T-helper 2 cell (primary cell): ENCODE measurements around the gene LXN.

Source experiments
- DNase-seq, 5 experiments: peaks; one replicate each; pipeline versions ENCODE4 v3.0.0 to v3.0.0-alpha.2; 2012 to 2022

The LXN gene

GRCh38 chr3:158668506-158668905 lies 3.9 kb downstream of the LXN start:
- no peak for DNase-seq

DNA sequence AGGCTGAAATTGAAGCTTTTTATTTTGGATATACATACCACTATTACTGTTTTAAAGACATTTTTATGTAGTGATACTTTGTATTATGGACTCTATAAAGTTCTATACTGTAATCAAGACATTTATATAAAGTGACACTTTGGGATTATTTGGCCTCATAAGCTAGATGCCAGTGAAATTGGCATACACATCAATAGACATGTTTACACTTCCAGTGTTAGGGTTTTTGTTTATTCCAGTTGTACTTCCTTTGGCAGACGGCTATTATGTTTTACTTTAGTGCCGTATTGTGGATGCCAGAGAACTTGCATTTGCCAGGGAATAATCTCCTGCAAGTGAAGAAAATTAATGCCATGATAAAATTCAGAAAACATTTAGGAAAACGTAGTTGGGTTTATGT lies 6.0 kb downstream of the LXN start:
- DNase-seq: no peak

- DNase-seq: no peak
These were observed 8.6 kb downstream of the LXN start for GRCh38 chr3:158663832-158664231.

GRCh38 chr3:158663246-158663645 lies 9.2 kb downstream of the LXN start:
- no peak for DNase-seq

DNA sequence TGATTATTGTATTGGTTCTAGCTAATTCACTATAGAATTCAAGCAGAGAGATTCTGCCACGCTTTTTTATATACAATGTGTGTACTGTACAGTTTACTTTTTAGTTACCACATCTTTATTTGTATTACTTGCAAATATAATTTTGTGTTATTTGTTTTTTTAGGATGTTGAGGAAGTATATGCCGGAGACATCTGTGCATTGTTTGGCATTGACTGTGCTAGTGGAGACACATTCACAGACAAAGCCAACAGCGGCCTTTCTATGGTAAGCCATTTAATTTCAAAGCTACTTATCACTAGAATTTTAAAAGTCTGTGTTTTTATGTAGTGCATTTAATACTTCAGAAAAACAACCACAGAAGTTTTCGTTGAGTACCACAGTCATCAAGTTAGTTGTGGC lies 11.7 kb downstream of the LXN start:
- DNase-seq: no peak

DNA sequence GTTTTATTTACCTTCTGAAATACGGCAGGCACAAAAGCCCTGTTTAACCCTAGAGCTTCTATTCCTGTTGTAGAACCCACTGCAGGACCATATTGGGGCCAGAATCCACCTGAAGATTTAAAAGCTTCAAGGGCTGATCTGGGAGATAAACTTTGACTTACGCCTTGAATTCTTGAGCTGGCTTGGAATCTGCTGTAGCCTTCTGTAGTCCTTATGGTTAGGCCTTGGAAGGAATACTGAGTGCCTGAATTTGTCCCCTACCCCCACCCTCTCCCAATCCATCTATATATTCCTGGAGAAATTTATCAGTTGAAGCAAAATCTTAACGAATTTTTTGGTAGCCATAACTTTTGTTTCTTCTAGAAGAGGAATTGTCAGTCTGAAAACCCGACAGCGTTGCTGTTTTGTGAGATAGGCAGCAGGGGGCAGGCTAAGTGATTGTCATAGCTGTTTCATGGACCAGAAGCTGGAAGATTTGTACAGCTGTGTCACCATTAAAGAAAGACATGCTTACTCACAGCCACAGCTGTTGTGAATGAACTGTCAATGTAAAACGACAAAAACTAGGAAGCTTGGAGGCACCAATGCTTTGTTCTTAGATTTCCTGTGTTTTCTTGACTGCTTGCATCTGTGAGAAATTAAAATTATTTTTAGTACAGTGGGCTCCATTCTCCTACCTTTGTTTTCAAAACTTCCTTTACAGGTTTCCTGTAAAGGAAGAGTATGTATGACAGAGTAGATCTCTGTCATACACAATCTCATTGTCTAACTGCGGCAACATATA lies 12.8 kb downstream of the LXN start:
- peak in 3 of 5 experiments; percentile 14 to 79 (median 22) for DNase-seq

DNA sequence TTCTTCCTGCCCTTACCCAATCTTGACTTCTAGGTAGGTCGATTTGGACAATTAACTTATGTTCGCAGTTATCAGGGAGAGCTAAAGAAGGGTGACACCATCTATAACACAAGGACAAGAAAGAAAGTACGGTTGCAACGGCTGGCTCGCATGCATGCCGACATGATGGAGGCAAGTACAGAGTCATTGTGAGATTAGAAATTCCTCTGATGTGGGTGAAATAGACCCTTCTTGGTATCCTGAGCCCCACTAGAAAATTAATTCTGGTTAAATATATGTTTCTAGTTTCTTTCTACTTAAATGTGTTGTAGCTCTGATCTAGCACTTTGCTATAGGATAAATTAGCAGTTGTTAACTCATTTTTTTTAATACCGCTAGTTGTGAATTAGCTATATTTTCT lies 13.6 kb downstream of the LXN start:
- DNase-seq: peak in 1 of 5 experiments; percentile 65

DNA sequence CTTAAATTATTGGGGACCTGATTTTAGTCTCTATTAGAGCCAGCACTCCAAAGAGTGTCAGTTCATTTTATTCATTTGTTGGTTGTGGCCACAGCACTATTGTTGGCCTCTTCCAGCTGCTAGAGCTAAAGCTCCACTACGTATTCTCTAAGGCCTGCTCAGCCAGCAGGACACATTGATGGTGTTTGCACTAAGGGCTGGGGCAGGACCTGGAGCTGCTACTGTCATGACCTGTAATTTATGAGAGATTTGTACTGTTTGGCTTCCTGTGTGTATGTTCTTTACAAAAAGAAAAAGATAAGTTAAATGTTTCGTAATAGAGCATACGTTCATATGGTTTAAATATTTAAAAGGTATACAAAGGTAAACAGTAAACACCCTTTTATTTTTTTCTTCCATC lies 20.0 kb downstream of the LXN start:
- no peak for DNase-seq

DNA sequence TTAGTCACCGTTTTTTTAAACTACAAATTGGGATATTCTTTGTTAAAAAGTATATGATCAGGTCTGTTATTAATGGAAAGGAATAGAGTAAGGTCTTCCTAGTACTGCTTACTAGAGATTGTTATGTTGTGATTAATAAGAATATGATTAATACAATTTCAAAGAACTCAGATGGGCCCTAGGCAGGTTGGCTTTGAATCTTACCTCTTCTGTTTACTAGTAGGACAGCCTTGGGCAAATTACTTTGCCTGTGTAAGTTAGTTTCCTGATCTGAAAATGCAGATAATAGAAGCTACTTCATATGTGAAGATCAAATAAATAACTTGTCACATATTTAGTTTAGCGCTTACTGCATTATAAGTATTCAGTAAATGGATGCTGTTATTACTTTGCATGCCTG lies 21.3 kb downstream of the LXN start:
- no peak for DNase-seq

DNA sequence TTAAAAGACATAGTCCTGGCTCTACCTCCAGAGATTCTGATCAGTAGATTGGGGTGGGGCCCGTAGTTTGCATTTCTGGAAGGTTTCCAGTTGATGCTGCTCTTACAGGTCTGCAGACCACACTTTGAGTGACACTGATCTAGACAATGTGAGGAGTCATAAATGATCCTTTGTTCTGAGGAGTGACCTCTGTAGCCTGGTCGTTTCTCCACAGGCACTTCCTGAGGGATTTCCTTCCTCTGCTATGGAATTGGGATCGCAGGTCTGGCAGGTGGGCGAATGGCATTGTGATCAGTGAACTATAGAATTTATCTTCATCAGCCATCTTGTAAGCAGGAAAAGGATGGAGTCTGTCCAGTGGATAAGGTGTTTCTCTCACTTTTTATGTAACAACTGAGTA lies 22.7 kb downstream of the LXN start:
- no peak for DNase-seq

DNA sequence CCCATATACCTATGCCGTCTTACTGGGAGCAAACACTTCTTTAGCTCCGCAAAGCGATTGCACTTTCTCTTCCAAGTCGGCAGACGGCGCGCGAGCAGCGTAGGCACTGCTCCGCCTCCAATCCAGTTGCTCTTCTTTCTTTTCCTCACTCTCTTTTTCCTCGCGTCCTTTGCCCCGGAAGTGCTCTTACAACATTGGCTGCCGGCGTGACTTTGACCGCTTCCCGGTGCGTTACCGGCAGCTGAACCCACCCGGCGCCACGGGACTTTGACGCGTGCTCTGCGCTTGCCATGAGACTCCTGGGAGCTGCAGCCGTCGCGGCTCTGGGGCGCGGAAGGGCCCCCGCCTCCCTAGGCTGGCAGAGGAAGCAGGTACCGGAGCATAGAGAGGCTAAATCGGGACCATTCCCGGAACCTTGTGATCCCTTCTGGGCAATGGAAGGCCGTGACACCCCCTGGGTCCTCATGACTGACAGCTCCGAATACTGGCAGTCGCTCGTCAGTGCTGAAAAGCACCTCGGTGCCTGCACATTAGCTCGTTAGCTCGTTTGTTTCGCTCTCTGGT lies 28.0 kb downstream of the LXN start, which contains the start of gene GFM1:
Gene GFM1 (plus strand): TSS at position 183 of the 564 bp plus-strand sequence. CDS start 108 bp downstream, at position 291.
- peak; percentile 70 to 97 (median 85) for DNase-seq

- DNase-seq: no peak
These were observed 29.8 kb downstream of the LXN start for GRCh38 chr3:158642474-158643210.

- DNase-seq: peak in 1 of 5 experiments; percentile 82
These were observed 30.4 kb downstream of the LXN start for GRCh38 chr3:158642005-158642404.

GRCh38 chr3:158640646-158641045 lies 31.8 kb downstream of the LXN start:
- peak in 1 of 5 experiments; percentile 52 for DNase-seq

DNA sequence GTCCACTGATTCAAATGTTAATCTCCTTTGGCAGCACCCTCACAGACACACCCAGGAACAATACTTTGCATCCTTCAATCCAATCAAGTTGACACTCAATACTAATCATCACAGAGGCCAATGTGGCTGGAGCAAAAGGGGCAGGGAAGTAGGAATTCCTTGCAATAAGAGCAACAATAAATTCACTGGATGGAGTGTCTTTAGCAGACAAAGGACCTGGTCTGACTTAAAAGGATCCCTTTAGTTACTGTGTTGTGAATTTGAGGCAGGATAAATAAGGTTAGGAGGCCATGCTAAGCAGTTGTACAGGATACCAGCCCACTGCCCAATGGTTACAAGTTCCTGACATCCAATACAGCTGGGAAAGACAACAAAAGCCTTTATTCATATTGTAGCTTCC lies 40.5 kb downstream of the LXN start:
- no peak for DNase-seq

- DNase-seq: no peak
These were observed 46.6 kb downstream of the LXN start for GRCh38 chr3:158625881-158626280.

GRCh38 chr3:158617982-158618875 lies 54.2 kb downstream of the LXN start:
- no peak for DNase-seq
